HepG2 (cell line): ENCODE results near the gene GPBAR1. TPM values are rescaled to one million over a fixed set of nuclear protein-coding genes. Genes with fewer than 3 reads are reported as not detected.

ENCODE experiments used
- BRD4 ChIP-seq: sonication (generic); formaldehyde crosslinking; IDR thresholded peaks from 2 replicates; pipeline ENCODE4 v1.4.0; 2020; ENCODE audit warnings: missing genetic modification reagents
- HNF4A ChIP-seq: sonication (generic); formaldehyde crosslinking; IDR thresholded peaks from 2 replicates; pipeline ENCODE4 v1.4.0; 2020; ENCODE audit warnings: missing genetic modification reagents
- ISX ChIP-seq: sonication (generic); formaldehyde crosslinking; conservative IDR thresholded peaks from 2 replicates; pipeline ENCODE4 v1.5.0; 2020; ENCODE audit warnings: missing genetic modification reagents
- KLF11 ChIP-seq: IDR thresholded peaks from 2 replicates; pipeline ENCODE4 v1.6.1; 2016; ENCODE audit warnings: missing compliant biosample characterization
- NR1H2 ChIP-seq: sonication (generic); formaldehyde crosslinking; IDR thresholded peaks from 2 replicates; pipeline ENCODE4 v1.8.1; 2022; ENCODE audit warnings: low read depth, missing genetic modification reagents, borderline replicate concordance
- RFXAP ChIP-seq: sonication (generic); formaldehyde crosslinking; IDR thresholded peaks from 2 replicates; pipeline ENCODE4 v1.4.0; 2020; ENCODE audit warnings: missing genetic modification reagents, borderline replicate concordance
- SIX4 ChIP-seq: sonication (generic); formaldehyde crosslinking; IDR thresholded peaks from 2 replicates; pipeline ENCODE4 v1.4.0; 2020; ENCODE audit warnings: missing genetic modification reagents
- TP53 ChIP-seq: sonication (generic); formaldehyde crosslinking; conservative IDR thresholded peaks from 2 replicates; pipeline ENCODE4 v1.4.0; 2020; ENCODE audit warnings: missing genetic modification reagents
- ZFP1 ChIP-seq: IDR thresholded peaks from 2 replicates; pipeline ENCODE4 v1.6.1; 2016
- ZFP82 ChIP-seq: sonication (generic); formaldehyde crosslinking; IDR thresholded peaks from 2 replicates; pipeline ENCODE4 v1.5.1; 2020; ENCODE audit warnings: mild to moderate bottlenecking, missing genetic modification reagents, borderline replicate concordance
- ZNF207 ChIP-seq: fragments of 450-650 bp; IDR thresholded peaks from 2 replicates; pipeline ENCODE4 v1.6.1; 2016; ENCODE audit warnings: antibody characterized with exemption, borderline replicate concordance
- ZNF256 ChIP-seq: sonication (generic); formaldehyde crosslinking; conservative IDR thresholded peaks from 2 replicates; pipeline ENCODE4 v1.4.0; 2020; ENCODE audit warnings: missing genetic modification reagents
- ZNF337 ChIP-seq: sonication (generic); formaldehyde crosslinking; IDR thresholded peaks from 2 replicates; pipeline ENCODE4 v1.5.1; 2020; ENCODE audit warnings: missing genetic modification reagents, low read depth, mild to moderate bottlenecking, borderline replicate concordance
- ZNF343 ChIP-seq: sonication (generic); formaldehyde crosslinking; IDR thresholded peaks from 2 replicates; pipeline ENCODE4 v1.4.0; 2020; ENCODE audit warnings: mild to moderate bottlenecking, missing genetic modification reagents
- ZNF570 ChIP-seq: sonication (generic); formaldehyde crosslinking; IDR thresholded peaks from 2 replicates; pipeline ENCODE4 v1.4.0; 2020; ENCODE audit warnings: mild to moderate bottlenecking, missing genetic modification reagents, borderline replicate concordance
- polyA plus RNA-seq, 8 experiments: library from polyadenylated mRNA; depleted of rRNA in 3 of 8; stranded (reverse) in 7 of 8; unstranded in 1 of 8; fragments of >200 nt; fragmentation: Illumina TruSeq in 4 of 8; extraction: Trizol in 4 of 8; gene quantifications; 2 replicates each; pipeline versions ENCODE4 v1.2.1 to v1.2.3, GENCODE V29; 2011 to 2016; ENCODE audit warnings: low read depth in 4 of 8, missing spikeins in 1 of 8, mixed read lengths in 1 of 8; ENCODE audit not compliant: insufficient read depth in 1 of 8
- total RNA-seq, 5 experiments: library from RNA; depleted of rRNA; stranded (reverse); fragments of >200 nt; fragmentation: Illumina TruSeq; extraction: Trizol; gene quantifications; 2 replicates each; pipeline ENCODE4 v1.2.3, GENCODE V29; 2016; ENCODE audit warnings: low read depth in 1 of 5
- TF ChIP-seq, protein P1 (sequence below): sonication (generic); formaldehyde crosslinking; IDR thresholded peaks from 2 replicates; pipeline ENCODE4 v1.8.1; 2022; ENCODE audit warnings: mild to moderate bottlenecking, missing genetic modification reagents
- TF ChIP-seq, protein P2 (sequence below): sonication (generic); formaldehyde crosslinking; IDR thresholded peaks from 2 replicates; pipeline ENCODE4 v1.8.0; 2022; ENCODE audit warnings: missing genetic modification reagents, low read depth, mild to moderate bottlenecking, borderline replicate concordance
- TF ChIP-seq, protein P3 (sequence below): sonication (generic); formaldehyde crosslinking; IDR thresholded peaks from 2 replicates; pipeline ENCODE4 v1.5.0; 2020; ENCODE audit warnings: missing genetic modification reagents, mild to moderate bottlenecking, borderline replicate concordance
- TF ChIP-seq, protein P4 (sequence below): IDR thresholded peaks from 2 replicates; pipeline ENCODE4 v1.6.1; 2012; ENCODE audit warnings: inconsistent platforms
- TF ChIP-seq, protein P5 (sequence below): sonication (generic); formaldehyde crosslinking; IDR thresholded peaks from 2 replicates; pipeline ENCODE4 v1.5.0; 2020; ENCODE audit warnings: missing genetic modification reagents

Gene GPBAR1
- total and polyA plus RNA-seq, 2 of the 13 experiments (the other 11 are each of a cell fraction or from before 2014, with no cell fraction given): 0.05 to 0.09 TPM

DNA sequence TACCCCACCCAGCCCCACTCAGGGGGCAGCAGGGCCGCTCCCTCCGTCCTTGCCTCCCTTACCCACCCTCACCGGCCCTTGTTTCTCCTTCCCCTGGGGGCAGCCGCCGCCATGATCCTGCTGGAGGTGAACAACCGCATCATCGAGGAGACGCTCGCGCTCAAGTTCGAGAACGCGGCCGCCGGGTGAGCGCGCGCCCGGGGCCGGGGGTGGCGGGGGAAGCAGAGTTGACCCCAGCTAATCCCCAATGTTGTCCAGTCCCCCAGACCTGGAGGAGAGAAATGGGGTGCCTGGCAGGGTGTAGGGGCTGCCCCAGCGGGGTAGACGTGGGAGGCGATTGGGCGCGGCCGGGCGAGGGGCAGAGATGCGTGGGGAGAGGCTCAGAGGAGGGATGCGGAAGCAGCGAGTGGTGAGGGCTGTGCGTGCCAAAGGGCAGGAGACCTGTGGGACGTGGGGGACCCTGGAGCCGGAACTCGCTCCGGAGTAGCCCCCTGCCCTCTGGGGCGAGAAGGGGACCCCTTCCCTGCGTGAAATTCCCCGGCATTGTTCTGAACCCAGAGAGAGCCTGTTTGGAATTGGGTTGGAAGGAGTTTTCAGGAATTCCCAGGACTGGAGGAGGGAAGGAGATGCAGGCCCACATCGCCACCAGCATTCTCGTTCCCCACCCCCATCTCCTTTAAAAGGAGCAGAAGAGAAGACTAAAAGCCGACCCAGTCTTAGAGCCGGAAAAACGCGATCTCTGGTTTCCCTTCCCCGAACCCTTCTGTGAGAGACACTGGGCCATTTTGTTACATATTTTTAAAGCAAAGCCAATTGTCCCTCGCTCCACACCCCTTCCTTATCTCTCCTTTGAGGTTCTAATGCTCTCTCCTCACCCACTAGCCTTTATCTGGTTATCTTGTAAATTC lies 43.2 kb upstream of the GPBAR1 start (continued):
- TF ChIP-seq ISX (CRISPR knock-in tag) (no peak), ZFP1 (no peak), ZFP82 (CRISPR knock-in tag) (no peak), ZNF337 (no peak), NR1H2 (CRISPR knock-in tag) (no peak), TP53 (CRISPR knock-in tag) (no peak), SIX4 (CRISPR knock-in tag) (no peak), ZNF343 (CRISPR knock-in tag) (no peak; the same call in 1 of the 2 replicates), KLF11 (CRISPR knock-in tag) (no peak), HNF4A (CRISPR knock-in tag) (peak; percentile 22; the same call in 1 of the 2 replicates), ZNF207 (no peak), ZNF256 (0 out of 2 replicates have a peak, but pooled peaks have one; percentile 38), RFXAP (peak; percentile 57; the same call in 1 of the 2 replicates), BRD4 (no peak), ZNF570 (CRISPR knock-in tag) (no peak)
- TF ChIP-seq, protein P1, sequence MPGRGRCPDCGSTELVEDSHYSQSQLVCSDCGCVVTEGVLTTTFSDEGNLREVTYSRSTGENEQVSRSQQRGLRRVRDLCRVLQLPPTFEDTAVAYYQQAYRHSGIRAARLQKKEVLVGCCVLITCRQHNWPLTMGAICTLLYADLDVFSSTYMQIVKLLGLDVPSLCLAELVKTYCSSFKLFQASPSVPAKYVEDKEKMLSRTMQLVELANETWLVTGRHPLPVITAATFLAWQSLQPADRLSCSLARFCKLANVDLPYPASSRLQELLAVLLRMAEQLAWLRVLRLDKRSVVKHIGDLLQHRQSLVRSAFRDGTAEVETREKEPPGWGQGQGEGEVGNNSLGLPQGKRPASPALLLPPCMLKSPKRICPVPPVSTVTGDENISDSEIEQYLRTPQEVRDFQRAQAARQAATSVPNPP: no peak
- TF ChIP-seq, protein P2, sequence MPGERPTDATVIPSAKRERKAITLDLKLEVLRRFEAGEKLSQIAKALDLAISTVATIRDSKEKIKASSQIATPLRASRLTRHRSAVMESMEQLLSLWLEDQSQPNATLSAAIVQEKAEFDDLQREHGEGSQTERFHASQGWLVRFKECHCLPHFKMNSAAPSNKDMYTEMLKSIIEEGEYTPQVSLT (CRISPR knock-in tag): no peak; the same call in 1 of the 2 replicates
- TF ChIP-seq, protein P3, sequence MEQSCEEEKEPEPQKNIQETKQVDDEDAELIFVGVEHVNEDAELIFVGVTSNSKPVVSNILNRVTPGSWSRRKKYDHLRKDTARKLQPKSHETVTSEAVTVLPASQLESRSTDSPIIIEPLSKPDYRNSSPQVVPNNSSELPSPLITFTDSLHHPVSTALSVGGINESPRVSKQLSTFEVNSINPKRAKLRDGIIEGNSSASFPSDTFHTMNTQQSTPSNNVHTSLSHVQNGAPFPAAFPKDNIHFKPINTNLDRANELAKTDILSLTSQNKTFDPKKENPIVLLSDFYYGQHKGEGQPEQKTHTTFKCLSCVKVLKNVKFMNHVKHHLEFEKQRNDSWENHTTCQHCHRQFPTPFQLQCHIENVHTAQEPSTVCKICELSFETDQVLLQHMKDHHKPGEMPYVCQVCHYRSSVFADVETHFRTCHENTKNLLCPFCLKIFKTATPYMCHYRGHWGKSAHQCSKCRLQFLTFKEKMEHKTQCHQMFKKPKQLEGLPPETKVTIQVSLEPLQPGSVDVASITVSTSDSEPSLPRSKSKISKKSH: no peak
- TF ChIP-seq, protein P4, sequence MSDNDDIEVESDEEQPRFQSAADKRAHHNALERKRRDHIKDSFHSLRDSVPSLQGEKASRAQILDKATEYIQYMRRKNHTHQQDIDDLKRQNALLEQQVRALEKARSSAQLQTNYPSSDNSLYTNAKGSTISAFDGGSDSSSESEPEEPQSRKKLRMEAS: peak; percentile 54
- TF ChIP-seq, protein P5, sequence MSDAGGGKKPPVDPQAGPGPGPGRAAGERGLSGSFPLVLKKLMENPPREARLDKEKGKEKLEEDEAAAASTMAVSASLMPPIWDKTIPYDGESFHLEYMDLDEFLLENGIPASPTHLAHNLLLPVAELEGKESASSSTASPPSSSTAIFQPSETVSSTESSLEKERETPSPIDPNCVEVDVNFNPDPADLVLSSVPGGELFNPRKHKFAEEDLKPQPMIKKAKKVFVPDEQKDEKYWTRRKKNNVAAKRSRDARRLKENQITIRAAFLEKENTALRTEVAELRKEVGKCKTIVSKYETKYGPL (CRISPR knock-in tag): no peak
